Ishikawa (cell line): ENCODE data around the gene SLC26A8.

ENCODE experiments used
- CEBPB ChIP-seq: IDR thresholded peaks from 2 replicates; pipeline ENCODE4 v1.6.1; 2012
- CREB1 ChIP-seq: IDR thresholded peaks from 2 replicates; pipeline ENCODE4 v1.6.1; 2012; ENCODE audit warnings: low read depth
- EGR1 ChIP-seq: IDR thresholded peaks from 2 replicates; pipeline ENCODE4 v1.6.1; 2012
- EP300 ChIP-seq: IDR thresholded peaks from 2 replicates; pipeline ENCODE4 v1.6.1; 2012; ENCODE audit warnings: borderline replicate concordance
- FOXM1 ChIP-seq: IDR thresholded peaks from 2 replicates; pipeline ENCODE4 v1.6.1; 2012; ENCODE audit warnings: low read depth, borderline replicate concordance
- RAD21 ChIP-seq: IDR thresholded peaks from 2 replicates; pipeline ENCODE4 v1.6.1; 2012; ENCODE audit warnings: low read depth
- REST ChIP-seq: IDR thresholded peaks from 2 replicates; pipeline ENCODE4 v1.6.1; 2012; ENCODE audit warnings: low read depth, mild to moderate bottlenecking
- USF1 ChIP-seq: IDR thresholded peaks from 2 replicates; pipeline ENCODE4 v1.6.1; 2012
- YY1 ChIP-seq: IDR thresholded peaks from 2 replicates; pipeline ENCODE4 v1.6.1; 2012; ENCODE audit warnings: low read depth

- no peak for TF ChIP-seq CEBPB
- TF ChIP-seq EGR1: no peak
- no peak for TF ChIP-seq USF1
- no peak for TF ChIP-seq FOXM1
- no peak for TF ChIP-seq YY1
- no peak for TF ChIP-seq RAD21
- TF ChIP-seq EP300: no peak
- TF ChIP-seq CREB1: no peak
- no peak for TF ChIP-seq REST
These were observed 50.7 kb downstream of the SLC26A8 start for GRCh38 chr6:35973670-35974222.
